Left hindlimb (tissue), 1 donor: ENCODE data around the gene SYNGR4.

Experiments used
- DNase-seq: peaks from one replicate; pipeline ENCODE4 v3.0.0-alpha.2; 2018

The SYNGR4 gene

GRCh38 chr19:48341515-48342413 is 22.4 kb upstream of the SYNGR4 start:
- DNase-seq, result no peak

- no peak for DNase-seq
Measured at GRCh38 chr19:48342414-48342738, 21.8 kb upstream of the SYNGR4 start.

GRCh38 chr19:48342841-48343540 is 21.2 kb upstream of the SYNGR4 start:
- DNase-seq, result no peak

- no peak for DNase-seq
Measured at GRCh38 chr19:48344892-48345291, 19.3 kb upstream of the SYNGR4 start.

GRCh38 chr19:48346191-48346590 is 18.0 kb upstream of the SYNGR4 start:
- no peak for DNase-seq

- no peak for DNase-seq
Measured at GRCh38 chr19:48348045-48348444, 16.1 kb upstream of the SYNGR4 start.

GRCh38 chr19:48348737-48349136 is 15.4 kb upstream of the SYNGR4 start:
- no peak for DNase-seq

GRCh38 chr19:48350856-48351255 is 13.3 kb upstream of the SYNGR4 start:
- DNase-seq, result no peak

GRCh38 chr19:48351341-48351752 is 12.8 kb upstream of the SYNGR4 start:
- DNase-seq, result peak; percentile 62

GRCh38 chr19:48353677-48354076 is 10.5 kb upstream of the SYNGR4 start:
- DNase-seq, result no peak

GRCh38 chr19:48354332-48354992 is 9.7 kb upstream of the SYNGR4 start:
- DNase-seq, result no peak

- DNase-seq, result no peak
Measured at GRCh38 chr19:48355365-48355954, 8.7 kb upstream of the SYNGR4 start.

GRCh38 chr19:48359123-48359522 is 5.0 kb upstream of the SYNGR4 start:
- no peak for DNase-seq

GRCh38 chr19:48361912-48362311 is 2.3 kb upstream of the SYNGR4 start:
- no peak for DNase-seq

- DNase-seq, result peak; percentile 94
Measured at GRCh38 chr19:48362716-48363499, 1.3 kb upstream of the SYNGR4 start.

- DNase-seq, result no peak
Measured at GRCh38 chr19:48363500-48363809, 712 bp upstream of the SYNGR4 start.

GRCh38 chr19:48364598-48365348 is 606 bp downstream of the SYNGR4 start:
- DNase-seq, result no peak

GRCh38 chr19:48365602-48366001 is 1.4 kb downstream of the SYNGR4 start:
- no peak for DNase-seq

GRCh38 chr19:48367855-48368254 is 3.7 kb downstream of the SYNGR4 start:
- DNase-seq, result no peak

GRCh38 chr19:48368936-48369335 is 4.8 kb downstream of the SYNGR4 start:
- no peak for DNase-seq

- no peak for DNase-seq
Measured at GRCh38 chr19:48370955-48371354, 6.8 kb downstream of the SYNGR4 start.

- DNase-seq, result no peak
Measured at GRCh38 chr19:48371367-48371766, 7.2 kb downstream of the SYNGR4 start.
